Mucosa of rectum (tissue), 2 donors: ENCODE results near the gene SPTBN4.
A peak's percentile ranks its signal among the peaks of the same experiment; 100 is the strongest.

Experiments used
- H3K27ac ChIP-seq, 2 donors: one replicate each; pipeline ENCODE4 v1.7.0; 2013; ENCODE audit warnings: inconsistent platforms in 2 of 2, low read depth in 2 of 2, low read length in 2 of 2
- H3K27me3 ChIP-seq, 2 donors: one replicate each; pipeline ENCODE4 v1.7.0; 2013; ENCODE audit warnings: low read length in 2 of 2; ENCODE audit not compliant: control insufficient read depth in 2 of 2, insufficient read depth in 2 of 2
- H3K36me3 ChIP-seq, 2 donors: one replicate each; pipeline ENCODE4 v1.7.0; 2013; ENCODE audit warnings: low read length in 2 of 2; ENCODE audit not compliant: control insufficient read depth in 2 of 2, insufficient read depth in 2 of 2
- H3K4me1 ChIP-seq, 2 donors: one replicate each; pipeline ENCODE4 v1.7.0; 2013; ENCODE audit warnings: low read length in 2 of 2, mild to moderate bottlenecking in 1 of 2; ENCODE audit not compliant: control insufficient read depth in 2 of 2, insufficient read depth in 2 of 2
- H3K4me3 ChIP-seq, 2 donors: one replicate each; pipeline ENCODE4 v1.7.0; 2013; ENCODE audit warnings: low read length in 2 of 2
- H3K9ac ChIP-seq, 2 donors: one replicate each; pipeline ENCODE4 v1.7.0; 2013; ENCODE audit warnings: low read length in 2 of 2, low read depth in 1 of 2, mild to moderate bottlenecking in 1 of 2
- H3K9me3 ChIP-seq, 2 donors: one replicate each; pipeline ENCODE4 v1.7.0; 2013; ENCODE audit warnings: low read length in 2 of 2; ENCODE audit not compliant: control insufficient read depth in 2 of 2
- donor health status: healthy.
- donor health status: Normal muscosa, but diverticular disease.

SPTBN4 gene

GRCh38 chr19:40571831-40572495 lies 105.2 kb downstream of the SPTBN4 start:
- Histone ChIP-seq H3K9me3 (no peaks in the 10 kb centered on the region), H3K27ac (no peak overlapping the region), H3K4me3 (no peak overlapping the region), H3K9ac (no peak overlapping the region), H3K36me3 (no peaks in the 10 kb centered on the region), H3K27me3 (peaks cover 13 to 14% of the 10 kb centered on the region in 2 donors), H3K4me1 (peaks cover 0 to 4% of the 10 kb centered on the region in 2 donors)

DNA sequence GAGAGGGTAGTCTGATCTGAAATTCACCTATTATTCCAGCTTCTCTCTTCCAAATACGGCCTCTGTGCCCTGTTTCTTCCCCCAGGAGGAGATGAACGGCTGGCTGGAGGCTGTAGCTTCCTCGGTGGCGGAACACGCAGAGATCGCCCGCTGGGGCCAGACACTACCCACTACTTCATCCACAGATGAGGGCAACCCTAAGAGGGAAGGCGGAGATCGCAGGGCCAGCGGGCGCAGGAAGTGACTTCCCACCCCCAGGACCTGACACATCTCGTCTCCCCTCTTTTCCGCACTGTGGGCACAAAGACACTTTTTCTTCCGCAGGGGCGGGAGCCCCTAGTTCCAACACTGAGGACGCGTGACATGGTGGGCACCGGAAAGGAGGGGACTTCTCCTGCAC lies 108.5 kb downstream of the SPTBN4 start:
- Histone ChIP-seq H3K4me1 (peaks cover 3 to 9% of the 10 kb centered on the region in 2 donors), H3K27me3 (no peaks in the 10 kb centered on the region), H3K9ac (no peak overlapping the region), H3K4me3 (no peak overlapping the region), H3K9me3 (no peaks in the 10 kb centered on the region), H3K27ac (no peak overlapping the region), H3K36me3 (peaks cover 4% of the 10 kb centered on the region in 2 donors)

DNA sequence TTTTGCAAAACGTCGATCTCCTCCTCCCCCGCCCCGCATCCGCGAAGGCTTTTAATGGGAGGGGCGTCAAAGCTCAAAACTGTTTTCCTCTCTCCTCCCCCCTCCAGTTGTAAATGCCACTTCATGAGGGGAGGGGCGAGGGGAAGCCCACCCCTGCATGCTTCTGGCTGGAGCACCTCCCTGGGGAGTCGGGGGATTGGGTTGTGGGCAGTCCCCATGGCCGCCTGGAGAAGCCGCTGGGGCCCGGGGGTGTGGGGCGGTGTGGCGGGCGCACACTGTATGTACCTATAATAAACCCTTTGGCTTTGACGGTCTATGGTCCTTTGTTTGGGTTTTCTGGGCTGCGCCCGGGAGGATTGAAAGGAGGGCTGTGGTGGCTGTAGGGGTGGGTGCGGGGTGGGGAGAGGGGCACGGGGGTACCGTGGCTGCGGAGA lies 109.4 kb downstream of the SPTBN4 start:
- Histone ChIP-seq H3K27ac (no peak overlapping the region), H3K9ac (peak overlapping the region in 1 of 2 donors; percentile 64), H3K27me3 (no peaks in the 10 kb centered on the region), H3K4me1 (peaks cover 3 to 9% of the 10 kb centered on the region in 2 donors), H3K9me3 (no peaks in the 10 kb centered on the region), H3K4me3 (peak overlapping the region; percentile 80 to 85), H3K36me3 (peaks cover 5 to 11% of the 10 kb centered on the region in 2 donors)

DNA sequence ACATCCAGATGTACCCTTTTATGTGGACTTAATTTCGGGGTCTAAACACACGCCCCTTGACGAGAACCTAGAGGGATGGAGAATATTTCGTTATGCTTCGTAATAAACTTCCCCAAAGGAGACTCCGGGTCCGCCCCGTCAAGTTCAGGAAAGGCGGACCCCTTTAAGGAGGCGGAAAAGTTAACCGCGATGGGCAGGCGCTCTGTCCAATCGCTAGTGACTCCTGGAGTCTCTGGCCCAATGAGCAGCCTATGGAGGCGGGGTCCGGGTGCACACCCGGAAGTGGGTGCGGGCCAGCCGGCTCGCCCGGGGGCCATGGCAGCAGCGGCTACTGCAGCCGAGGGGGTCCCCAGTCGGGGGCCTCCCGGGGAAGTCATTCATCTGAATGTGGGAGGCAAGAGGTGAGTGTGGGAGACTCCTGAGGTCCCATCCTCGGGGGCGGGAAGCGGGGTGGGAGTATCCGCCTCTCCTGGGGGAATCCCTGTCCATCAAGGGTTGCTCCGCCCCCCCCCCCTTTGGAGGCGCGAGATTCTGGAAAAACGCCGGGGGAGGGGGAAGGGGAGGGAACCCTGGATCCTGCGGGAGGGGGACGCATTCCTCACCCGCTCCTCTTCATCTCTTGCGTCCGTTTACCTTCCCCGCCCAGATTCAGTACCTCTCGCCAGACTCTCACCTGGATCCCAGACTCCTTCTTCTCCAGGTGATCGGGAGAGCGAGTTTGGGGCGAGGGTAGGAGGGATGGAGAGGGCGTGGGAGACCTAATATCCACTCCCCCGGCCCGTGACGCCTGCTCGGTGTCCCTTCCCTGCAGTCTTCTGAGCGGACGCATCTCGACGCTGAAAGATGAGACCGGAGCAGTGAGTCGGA lies 110.0 kb downstream of the SPTBN4 start, which contains the start of gene SHKBP1:
Gene SHKBP1, plus strand, starts transcription at position 289 of the 867 bp plus-strand sequence. Its CDS starts 27 bp downstream, at position 316.
- Histone ChIP-seq H3K36me3 (peaks cover 5 to 17% of the 10 kb centered on the region in 2 donors), H3K27ac (peak within 1 kb of the TSS; percentile 32 to 61), H3K9ac (peak within 1 kb of the TSS; percentile 64 to 73), H3K9me3 (no peaks in the 10 kb centered on the region), H3K4me3 (peak within 1 kb of the TSS; percentile 80 to 85), H3K27me3 (no peaks in the 10 kb centered on the region), H3K4me1 (peaks cover 3 to 9% of the 10 kb centered on the region in 2 donors)

DNA sequence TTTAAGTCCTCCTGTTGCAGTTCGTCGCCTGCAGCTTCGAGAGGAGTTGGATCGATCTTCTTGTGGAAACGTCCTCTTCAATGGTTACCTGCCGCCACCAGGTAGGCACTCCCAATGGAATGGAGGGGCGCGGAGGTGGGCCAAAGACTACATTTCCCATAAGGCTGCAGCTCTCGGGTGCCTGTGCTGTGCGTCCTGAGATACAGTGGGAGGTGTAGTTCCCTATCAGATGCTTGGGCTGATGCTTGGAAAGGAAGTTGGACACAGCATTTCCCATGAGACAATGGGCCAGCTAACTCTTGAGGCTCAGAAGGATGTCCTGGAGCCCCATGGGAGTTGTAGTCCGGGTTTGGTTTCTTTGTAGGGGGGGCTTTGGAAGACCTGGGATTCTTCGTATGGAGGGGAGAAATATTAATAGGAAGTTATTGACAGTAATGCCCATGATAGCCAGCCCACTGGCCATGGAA lies 111.7 kb downstream of the SPTBN4 start:
- Histone ChIP-seq H3K27ac (no peak overlapping the region), H3K4me1 (peaks cover 3 to 9% of the 10 kb centered on the region in 2 donors), H3K36me3 (peaks cover 15 to 29% of the 10 kb centered on the region in 2 donors), H3K27me3 (no peaks in the 10 kb centered on the region), H3K9ac (no peak overlapping the region), H3K9me3 (no peaks in the 10 kb centered on the region), H3K4me3 (no peak overlapping the region)

DNA sequence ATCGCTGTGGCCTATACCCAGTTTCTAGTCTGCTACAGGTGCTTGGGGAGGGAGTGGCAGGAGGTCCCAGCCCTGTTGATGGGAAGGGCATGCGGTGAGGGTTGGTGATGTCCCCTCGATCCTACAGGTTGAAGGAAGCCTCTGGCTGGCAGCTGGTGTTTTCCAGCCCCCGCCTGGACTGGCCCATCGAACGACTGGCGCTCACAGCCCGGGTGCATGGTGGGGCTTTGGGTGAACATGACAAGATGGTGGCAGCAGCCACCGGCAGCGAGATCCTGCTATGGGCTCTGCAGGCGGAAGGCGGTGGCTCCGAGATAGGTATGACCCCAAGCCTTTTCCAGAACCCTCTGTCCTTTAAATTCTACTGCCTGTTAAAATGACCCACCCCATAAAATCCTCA lies 113.8 kb downstream of the SPTBN4 start:
- peaks cover 3 to 9% of the 10 kb centered on the region in 2 donors for H3K4me1 ChIP-seq
- H3K27me3 ChIP-seq = no peaks in the 10 kb centered on the region
- H3K36me3 ChIP-seq = peaks cover 22 to 36% of the 10 kb centered on the region in 2 donors
- no peak overlapping the region for H3K27ac ChIP-seq
- H3K9me3 ChIP-seq = no peaks in the 10 kb centered on the region
- no peak overlapping the region for H3K4me3 ChIP-seq
- no peak overlapping the region for H3K9ac ChIP-seq

DNA sequence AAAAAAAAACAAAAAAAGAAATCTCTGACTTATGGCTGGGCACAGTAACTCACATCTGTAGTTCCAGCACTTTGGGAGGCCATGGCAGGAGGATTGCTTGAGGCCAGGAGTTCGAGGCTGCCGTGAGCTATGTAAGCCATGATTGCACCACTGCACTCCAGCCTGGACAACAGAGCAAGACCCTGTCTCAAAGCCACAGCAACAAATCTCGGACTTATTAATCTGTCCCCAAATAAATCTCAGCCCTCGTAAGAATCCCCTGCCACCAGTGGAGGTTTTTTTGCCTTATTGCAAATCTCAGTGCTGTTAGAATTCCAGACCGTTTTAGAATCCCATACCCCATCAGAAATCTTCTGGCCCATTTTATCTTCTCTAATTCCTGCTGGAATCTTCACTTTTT lies 114.7 kb downstream of the SPTBN4 start:
- Histone ChIP-seq H3K36me3 (peaks cover 22 to 38% of the 10 kb centered on the region in 2 donors), H3K9me3 (no peaks in the 10 kb centered on the region), H3K4me3 (no peak overlapping the region), H3K4me1 (peaks cover 3 to 9% of the 10 kb centered on the region in 2 donors), H3K27me3 (no peaks in the 10 kb centered on the region), H3K27ac (no peak overlapping the region), H3K9ac (no peak overlapping the region)

GRCh38 chr19:40582467-40582866 lies 115.7 kb downstream of the SPTBN4 start:
- no peak overlapping the region for H3K9ac ChIP-seq

GRCh38 chr19:40583283-40583682 lies 116.5 kb downstream of the SPTBN4 start:
- H3K4me3 ChIP-seq = no peak overlapping the region
- H3K36me3 ChIP-seq = peaks cover 28 to 50% of the 10 kb centered on the region in 2 donors
- no peaks in the 10 kb centered on the region for H3K9me3 ChIP-seq
- H3K4me1 ChIP-seq = no peaks in the 10 kb centered on the region
- no peaks in the 10 kb centered on the region for H3K27me3 ChIP-seq
- H3K27ac ChIP-seq = no peak overlapping the region
- H3K9ac ChIP-seq = no peak overlapping the region

More at GRCh38 chr19:40582467-40582866, 115.7 kb downstream of the SPTBN4 start:
- no peaks in the 10 kb centered on the region for H3K9me3 ChIP-seq
- no peaks in the 10 kb centered on the region for H3K27me3 ChIP-seq
- no peak overlapping the region for H3K4me3 ChIP-seq
- peaks cover 3 to 5% of the 10 kb centered on the region in 2 donors for H3K4me1 ChIP-seq
- H3K27ac ChIP-seq = no peak overlapping the region
- peaks cover 25 to 44% of the 10 kb centered on the region in 2 donors for H3K36me3 ChIP-seq

- no peak overlapping the region for H3K27ac ChIP-seq
- H3K27me3 ChIP-seq = no peaks in the 10 kb centered on the region
- H3K9ac ChIP-seq = no peak overlapping the region
- H3K9me3 ChIP-seq = no peaks in the 10 kb centered on the region
- no peak overlapping the region for H3K4me3 ChIP-seq
- peaks cover 33 to 50% of the 10 kb centered on the region in 2 donors for H3K36me3 ChIP-seq
- H3K4me1 ChIP-seq = no peaks in the 10 kb centered on the region
These were observed 117.2 kb downstream of the SPTBN4 start for GRCh38 chr19:40584007-40584406.
